Mucosa of descending colon (tissue), 3 donors: ENCODE data around the gene NDUFA7. TPM values are rescaled to one million over a fixed set of nuclear protein-coding genes. Genes with fewer than 3 reads are reported as not detected.
A peak's percentile ranks its signal among the peaks of the same experiment; 100 is the strongest.

Experiments
- ATAC-seq: fragments of 200-7000 bp; cut with Tn5 transposase; one replicate; pipeline ENCODE4 v1.9.1; 2020; ENCODE audit warnings: mild to moderate bottlenecking, moderate library complexity
- DNase-seq, 3 donors: peaks; one replicate each; pipeline ENCODE4 v3.0.0-alpha.2; 2020
- H3K36me3 ChIP-seq: fragments of 200-600 bp; one replicate; pipeline ENCODE4 v1.8.0; 2021; ENCODE audit warnings: low read depth, mild to moderate bottlenecking
- H3K4me1 ChIP-seq: fragments of 200-600 bp; one replicate; pipeline ENCODE4 v1.8.0; 2021; ENCODE audit warnings: low read depth, mild to moderate bottlenecking
- H3K4me3 ChIP-seq: fragments of 200-600 bp; one replicate; pipeline ENCODE4 v1.8.0; 2021; ENCODE audit warnings: mild to moderate bottlenecking
- H3K9me3 ChIP-seq: fragments of 200-600 bp; one replicate; pipeline ENCODE4 v1.8.0; 2021; ENCODE audit warnings: mild to moderate bottlenecking
- intact Hi-C, 2 donors: fragments of 100-400 bp; cut with DNase I in 1 of 2; cut with micrococcal nuclease in 1 of 2; formaldehyde crosslinking; loops; one replicate each; pipeline versions ENCODE4 v1.11.0 to v1.11.1; 2022; cut with DNase I, micrococcal nuclease
- total RNA-seq, 3 donors: library from RNA; stranded (reverse); fragmentation: NEBNext Ultra II Directional in 2 of 3; extraction: Animal tissue kit (Norgen Biotek cat#: 25700) in 2 of 3; gene quantifications; one replicate each; pipeline versions ENCODE4 v1.2.1 to v1.2.4, GENCODE V29; 2021 to 2023
- TF ChIP-seq, protein P1 (sequence below): fragments of 200-600 bp; IDR thresholded peaks from one replicate; pipeline ENCODE4 v1.8.0; 2022; ENCODE audit warnings: antibody characterized with exemption, mild to moderate bottlenecking
- donor health status: DM: no; HTN: no; CAD: no; lungs with moderate emphysema.
- donor health status: DM: no; HTN: no; CAD: no.
- donor health status: DM: no; HTN: yes; CAD: no.

NDUFA7 gene
- total RNA-seq, 3 donors from 2014 or later = 35.3 to 65.9 (median 35.5) TPM

DNA sequence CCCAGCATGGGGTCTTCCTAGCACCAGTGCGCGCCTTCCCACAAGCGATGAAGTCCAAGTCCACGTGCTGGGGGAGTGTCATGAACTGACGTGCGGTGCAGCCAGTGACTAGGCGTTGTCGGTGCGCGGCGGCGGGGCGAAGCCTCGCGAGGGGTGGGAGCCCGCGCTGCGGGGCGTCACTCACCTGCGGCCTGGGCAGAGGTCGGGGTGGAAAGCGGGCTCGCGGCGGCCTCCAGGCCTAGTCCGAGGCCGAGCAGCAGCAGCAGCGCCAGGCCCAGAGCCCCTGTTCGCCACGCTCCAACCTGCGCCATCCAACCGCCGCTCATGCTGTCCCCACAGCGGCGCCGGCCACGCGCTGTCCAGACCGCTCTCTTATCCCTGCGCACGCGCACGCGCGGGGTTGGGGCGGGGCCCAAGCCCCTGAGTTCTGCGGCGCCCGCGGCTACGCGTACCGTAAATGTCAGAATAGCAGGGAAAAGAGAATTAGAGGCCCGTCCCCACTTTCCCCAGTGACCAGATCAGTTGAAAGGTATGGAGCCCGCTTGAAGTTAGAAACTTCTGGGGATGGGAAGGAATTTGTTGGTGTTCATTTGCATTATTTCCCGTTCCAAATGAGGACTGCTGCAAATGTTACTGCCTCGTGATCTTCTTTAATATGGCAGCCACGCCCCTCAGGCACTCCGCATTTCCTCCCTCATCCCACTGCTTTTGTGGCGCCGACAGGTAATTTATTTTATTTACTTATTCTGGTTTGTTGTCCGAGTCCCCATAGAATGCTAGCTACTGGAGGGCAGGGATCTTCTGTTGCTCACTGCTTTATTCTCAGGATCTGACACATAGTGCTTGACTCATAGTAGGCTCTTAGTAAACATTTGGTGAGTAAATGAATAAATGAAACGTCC is 13.0 kb downstream of the NDUFA7 start, which contains the start of gene CD320:
CD320 (minus strand) TSS at position 394 of the 902 bp plus-strand sequence; CDS start at position 326, 68 bp downstream.
- peak; percentile 92 to 94 (median 94) for DNase-seq
- H3K4me3 ChIP-seq = peak within 1 kb of the TSS; percentile 27
- H3K36me3 ChIP-seq = no peaks in the 10 kb centered on the region
- intact Hi-C loops = no loop called here
- ATAC-seq = peak; percentile 88
- TF ChIP-seq, protein P1, sequence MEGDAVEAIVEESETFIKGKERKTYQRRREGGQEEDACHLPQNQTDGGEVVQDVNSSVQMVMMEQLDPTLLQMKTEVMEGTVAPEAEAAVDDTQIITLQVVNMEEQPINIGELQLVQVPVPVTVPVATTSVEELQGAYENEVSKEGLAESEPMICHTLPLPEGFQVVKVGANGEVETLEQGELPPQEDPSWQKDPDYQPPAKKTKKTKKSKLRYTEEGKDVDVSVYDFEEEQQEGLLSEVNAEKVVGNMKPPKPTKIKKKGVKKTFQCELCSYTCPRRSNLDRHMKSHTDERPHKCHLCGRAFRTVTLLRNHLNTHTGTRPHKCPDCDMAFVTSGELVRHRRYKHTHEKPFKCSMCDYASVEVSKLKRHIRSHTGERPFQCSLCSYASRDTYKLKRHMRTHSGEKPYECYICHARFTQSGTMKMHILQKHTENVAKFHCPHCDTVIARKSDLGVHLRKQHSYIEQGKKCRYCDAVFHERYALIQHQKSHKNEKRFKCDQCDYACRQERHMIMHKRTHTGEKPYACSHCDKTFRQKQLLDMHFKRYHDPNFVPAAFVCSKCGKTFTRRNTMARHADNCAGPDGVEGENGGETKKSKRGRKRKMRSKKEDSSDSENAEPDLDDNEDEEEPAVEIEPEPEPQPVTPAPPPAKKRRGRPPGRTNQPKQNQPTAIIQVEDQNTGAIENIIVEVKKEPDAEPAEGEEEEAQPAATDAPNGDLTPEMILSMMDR = no peak
- no peaks in the 10 kb centered on the region for H3K9me3 ChIP-seq
- peaks cover 32% of the 10 kb centered on the region for H3K4me1 ChIP-seq

DNA sequence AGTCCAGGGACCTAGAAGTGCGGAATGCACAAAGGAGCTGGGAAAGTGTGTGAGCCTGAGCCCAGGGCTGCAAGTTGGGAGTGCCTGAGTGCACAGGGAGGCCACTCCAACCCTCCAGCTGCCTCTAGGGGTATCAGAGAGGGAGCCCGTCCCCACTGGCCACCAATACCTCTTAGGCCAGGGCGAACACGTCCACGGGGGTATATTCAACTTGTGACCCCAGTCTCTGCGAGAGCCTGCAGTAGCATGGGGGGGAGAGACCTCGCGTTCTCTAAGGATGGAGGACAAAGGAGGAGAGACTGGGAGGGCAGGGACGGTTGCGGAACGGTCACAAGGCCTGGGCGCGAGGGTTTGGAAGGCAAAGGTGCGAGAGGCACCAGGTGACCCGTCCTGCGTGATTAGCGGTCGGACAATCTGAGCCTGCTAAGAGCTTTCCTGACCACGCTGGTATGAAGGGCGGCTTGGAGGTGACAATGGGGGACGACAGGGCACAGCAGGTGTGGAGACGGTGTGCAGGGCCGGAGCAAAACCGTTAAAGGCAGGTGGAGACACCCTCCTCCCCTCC is 13.7 kb downstream of the NDUFA7 start:
- Histone ChIP-seq H3K4me1 (peaks cover 32% of the 10 kb centered on the region), H3K9me3 (no peaks in the 10 kb centered on the region), H3K36me3 (no peaks in the 10 kb centered on the region), H3K4me3 (peak overlapping the region; percentile 27)
- intact Hi-C loops = no loop called here
- ATAC-seq (peak; percentile 26), DNase-seq (peak in 2 of 3 donors; percentile 25 to 56)
- TF ChIP-seq, protein P1 = no peak

DNA sequence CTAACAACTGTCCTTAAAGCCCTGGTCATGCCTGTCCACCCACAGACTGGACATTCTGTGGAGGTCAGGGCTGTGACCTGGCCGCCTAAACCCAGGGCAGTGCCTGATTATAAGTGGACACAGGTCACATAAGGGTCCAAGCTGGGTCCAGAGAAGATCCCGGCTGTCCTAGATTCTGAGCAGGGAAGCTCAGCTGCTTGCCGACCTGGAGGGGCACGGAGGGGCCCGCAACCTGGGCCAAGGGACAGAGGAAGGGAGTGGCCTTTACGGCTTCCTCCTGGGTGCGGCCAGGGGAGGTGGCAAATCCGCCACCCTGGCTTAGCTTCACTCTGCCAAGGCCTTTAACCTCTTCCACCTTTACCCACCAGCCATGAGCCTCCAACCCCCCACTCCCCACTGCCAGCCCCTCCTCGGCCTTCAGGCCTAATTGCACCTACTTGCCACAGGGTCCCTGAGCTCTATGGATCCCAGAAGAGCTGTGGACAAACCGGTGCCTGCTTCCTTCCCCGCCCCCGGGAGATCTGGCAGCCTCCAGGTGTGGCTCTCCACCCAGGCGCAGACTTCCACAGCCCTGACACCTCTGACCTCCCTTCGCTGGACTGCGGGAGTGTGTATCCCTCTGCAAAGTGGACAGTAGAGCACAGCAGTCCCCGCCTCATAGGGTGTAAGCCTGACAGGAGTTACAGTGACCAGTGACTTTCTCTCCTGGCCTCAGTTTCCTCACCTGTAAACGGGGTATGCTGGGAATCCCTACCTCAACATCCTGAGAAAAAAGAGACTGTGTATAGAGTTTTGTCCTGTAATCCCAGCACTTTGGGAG is 14.7 kb downstream of the NDUFA7 start:
- Histone ChIP-seq H3K4me3 (no peak overlapping the region), H3K9me3 (no peaks in the 10 kb centered on the region), H3K36me3 (no peaks in the 10 kb centered on the region), H3K4me1 (peaks cover 27% of the 10 kb centered on the region)
- TF ChIP-seq, protein P1 = no peak
- DNase-seq (peak; percentile 56 to 71 (median 69)), ATAC-seq (peak; percentile 63)
- intact Hi-C loops = no loop called here

DNA sequence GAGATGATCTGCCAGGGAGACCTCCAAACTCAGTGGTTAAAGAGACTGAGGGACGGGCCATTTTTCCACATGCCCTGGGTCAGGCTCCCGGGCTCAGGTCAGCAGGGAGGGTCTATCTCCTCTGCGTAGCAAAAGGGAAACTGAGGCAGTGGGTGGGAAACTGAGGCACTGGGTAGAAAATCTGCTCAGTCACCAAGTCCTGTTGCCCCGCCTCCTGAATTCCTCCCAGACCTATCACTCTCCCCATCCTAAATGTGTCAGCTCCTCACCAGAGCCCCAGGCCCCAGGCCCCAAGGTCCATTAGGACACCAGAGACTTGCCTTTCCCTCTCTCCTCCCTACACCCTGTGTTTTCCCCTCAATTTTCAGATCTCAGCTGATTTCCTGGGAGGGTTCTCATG is 15.4 kb downstream of the NDUFA7 start:
- Histone ChIP-seq H3K36me3 (no peaks in the 10 kb centered on the region), H3K4me3 (no peak overlapping the region), H3K4me1 (peaks cover 27% of the 10 kb centered on the region), H3K9me3 (no peaks in the 10 kb centered on the region)
- DNase-seq (peak in 2 of 3 donors; percentile 15 to 38), ATAC-seq (no peak)
- TF ChIP-seq, protein P1 = no peak
- intact Hi-C loops = no loop called here

DNA sequence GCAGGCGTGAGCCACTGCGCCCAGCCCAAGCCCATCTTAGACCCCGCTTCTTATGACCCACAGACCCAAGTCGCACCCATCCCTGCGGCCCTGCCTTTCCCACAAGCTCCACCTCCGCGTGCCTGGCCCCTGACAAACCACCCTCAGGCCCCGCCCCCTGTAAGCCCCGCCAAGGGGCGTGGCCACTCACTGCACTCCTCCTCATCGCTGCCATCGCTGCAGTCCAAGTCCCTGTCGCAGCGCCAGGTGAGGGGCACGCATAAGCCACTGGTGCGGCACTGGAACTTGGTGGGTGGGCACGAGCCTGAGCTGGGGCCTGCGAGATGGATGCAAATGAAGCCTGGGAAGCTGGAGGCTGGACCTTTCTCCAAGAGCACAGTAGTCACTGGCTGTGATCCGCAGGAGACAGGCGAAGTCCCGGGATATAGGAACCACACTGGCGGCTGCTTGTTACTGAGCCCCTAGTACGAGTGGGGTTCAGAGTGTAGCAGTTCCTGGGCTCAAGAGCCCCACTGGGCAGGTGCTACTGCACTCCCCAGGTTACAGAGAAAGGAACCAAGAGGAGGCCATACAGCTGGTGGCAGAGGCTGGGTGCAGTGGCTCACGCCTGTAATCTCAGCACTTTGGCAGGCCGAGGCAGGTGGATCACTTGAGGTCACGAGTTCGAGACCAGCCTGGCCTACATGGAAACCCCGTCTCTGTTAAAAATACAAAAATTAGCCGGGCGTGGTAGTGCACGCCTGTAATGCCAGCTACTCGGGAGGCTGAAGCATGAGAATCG is 16.1 kb downstream of the NDUFA7 start:
- H3K4me1 ChIP-seq = peaks cover 27% of the 10 kb centered on the region
- TF ChIP-seq, protein P1 = no peak
- H3K36me3 ChIP-seq = no peaks in the 10 kb centered on the region
- no peak overlapping the region for H3K4me3 ChIP-seq
- ATAC-seq (no peak), DNase-seq (peak; percentile 23 to 56 (median 51))
- no peaks in the 10 kb centered on the region for H3K9me3 ChIP-seq
- intact Hi-C loops = no loop called here
